Measurements from ENCODE around the gene KLHL25.

- TF ChIP-seq POLR2AphosphoS5 (IDR thresholded peaks at IDR 0.05; ENCODE audit: borderline replicate concordance, low read depth, low read length) (no peak), EZH2 (IDR thresholded peaks at IDR 0.05) (no peak)
These were observed 36.6 kb downstream of the KLHL25 start for GRCh38 chr15:85757939-85758654.
